Right atrium auricular region (tissue), 2 donors: ENCODE results near the gene DGCR2. TPM values are rescaled to one million over a fixed set of nuclear protein-coding genes. Genes with fewer than 3 reads are reported as not detected.
A peak's percentile ranks its signal among the peaks of the same experiment; 100 is the strongest.

Source experiments
- DNase-seq: peaks from one replicate; pipeline ENCODE4 v3.0.0-alpha.2; 2019; ENCODE audit warnings: low spot score
- H3K27ac ChIP-seq, 2 donors: fragments of 200-600 bp; sonication (generic); 1 replicate in 1 of 2; 2 replicates in 1 of 2; pipeline ENCODE4 v1.5.1; 2016 to 2019
- H3K27me3 ChIP-seq, 2 donors: fragments of 200-600 bp; sonication (generic); one replicate each; pipeline versions ENCODE4 v1.5.1 to v1.6.0; 2017 to 2019
- H3K36me3 ChIP-seq: fragments of 200-600 bp; sonication (generic); one replicate; pipeline ENCODE4 v1.5.1; 2016
- H3K4me1 ChIP-seq, 2 donors: fragments of 200-600 bp; sonication (generic); one replicate each; pipeline versions ENCODE4 v1.5.1 to v1.6.0; 2017 to 2019
- H3K4me3 ChIP-seq, 2 donors: fragments of 200-600 bp; sonication (generic); 1 replicate in 1 of 2; 2 replicates in 1 of 2; pipeline ENCODE4 v1.5.1; 2017 to 2019; ENCODE audit warnings: mild to moderate bottlenecking in 1 of 2, moderate library complexity in 1 of 2
- H3K9me3 ChIP-seq, 2 donors: fragments of 200-600 bp; sonication (generic); one replicate each; pipeline ENCODE4 v1.5.1; 2019
- CTCF ChIP-seq, 2 donors: fragments of 200-600 bp; sonication (generic); IDR thresholded peaks; one replicate each; pipeline ENCODE4 v1.5.1; 2019; ENCODE audit warnings: antibody characterized with exemption in 2 of 2
- total RNA-seq, 2 donors: library from RNA; depleted of rRNA; stranded (reverse); fragments of >200 nt; gene quantifications; one replicate each; pipeline ENCODE4 v1.1.0, GENCODE V29; 2016

The DGCR2 gene
- total RNA-seq, 2 donors from 2014 or later: 32.8 to 48.1 TPM

GRCh38 chr22:19147195-19147780 lies 25.1 kb upstream of the DGCR2 start:
- DNase-seq: no peak
- H3K27me3 ChIP-seq: peaks cover 4 to 19% of the 10 kb centered on the region in 2 donors

GRCh38 chr22:19146215-19146968 lies 24.2 kb upstream of the DGCR2 start:
- Histone ChIP-seq H3K9me3 (no peaks in the 10 kb centered on the region), H3K4me3 (no peak overlapping the region), H3K36me3 (peaks cover 13% of the 10 kb centered on the region), H3K4me1 (peaks cover 0 to 20% of the 10 kb centered on the region in 2 donors), H3K27ac (no peak overlapping the region), H3K27me3 (peaks cover 4 to 19% of the 10 kb centered on the region in 2 donors)
- no peak for TF ChIP-seq CTCF (IDR thresholded peaks at IDR 0.05)
- DNase-seq: no peak

More at GRCh38 chr22:19147195-19147780, 25.1 kb upstream of the DGCR2 start:
- Histone ChIP-seq H3K27ac (no peak overlapping the region), H3K9me3 (no peaks in the 10 kb centered on the region), H3K4me1 (peaks cover 0 to 20% of the 10 kb centered on the region in 2 donors), H3K4me3 (no peak overlapping the region), H3K36me3 (peaks cover 4% of the 10 kb centered on the region)
- no peak for TF ChIP-seq CTCF (IDR thresholded peaks at IDR 0.05)

- Histone ChIP-seq H3K4me3 (peak overlapping the region; percentile 79), H3K4me1 (peaks cover 0 to 13% of the 10 kb centered on the region in 2 donors), H3K27me3 (peaks cover 4 to 5% of the 10 kb centered on the region in 2 donors), H3K27ac (peak overlapping the region; percentile 70 to 71), H3K9me3 (no peaks in the 10 kb centered on the region), H3K36me3 (peaks cover 34% of the 10 kb centered on the region)
- DNase-seq: no peak
- TF ChIP-seq CTCF (IDR thresholded peaks at IDR 0.05): no peak
Observed at GRCh38 chr22:19143967-19144400, 21.8 kb upstream of the DGCR2 start.

GRCh38 chr22:19143212-19143611 lies 21.0 kb upstream of the DGCR2 start:
- H3K4me3 ChIP-seq: no peak overlapping the region

GRCh38 chr22:19142394-19142793 lies 20.2 kb upstream of the DGCR2 start:
- Histone ChIP-seq H3K27me3 (no peaks in the 10 kb centered on the region), H3K4me3 (no peak overlapping the region), H3K4me1 (peaks cover 0 to 12% of the 10 kb centered on the region in 2 donors), H3K36me3 (peaks cover 50% of the 10 kb centered on the region), H3K9me3 (no peaks in the 10 kb centered on the region), H3K27ac (no peak overlapping the region)
- DNase-seq: no peak
- no peak for TF ChIP-seq CTCF (IDR thresholded peaks at IDR 0.05)

More at GRCh38 chr22:19143212-19143611, 21.0 kb upstream of the DGCR2 start:
- TF ChIP-seq CTCF (IDR thresholded peaks at IDR 0.05): no peak
- Histone ChIP-seq H3K9me3 (no peaks in the 10 kb centered on the region), H3K27me3 (peaks cover 0 to 2% of the 10 kb centered on the region in 2 donors), H3K27ac (no peak overlapping the region), H3K36me3 (peaks cover 42% of the 10 kb centered on the region), H3K4me1 (peaks cover 0 to 12% of the 10 kb centered on the region in 2 donors)
- DNase-seq: no peak
